ENCODE data around the gene ARHGEF39.

ARHGEF39 gene
- total RNA-seq, result 0.25 to 7.4 (median 1.7) reads per million in 17 experiments

- peak; percentile 85 to 93 (median 88) for DNase-seq
Measured at GRCh38 chr9:35664531-35665470, at the start of gene ARHGEF39. Gene ARHGEF39 (minus strand): TSS chr9:35665195. CDS start chr9:35665169, 26 bp downstream.

DNA sequence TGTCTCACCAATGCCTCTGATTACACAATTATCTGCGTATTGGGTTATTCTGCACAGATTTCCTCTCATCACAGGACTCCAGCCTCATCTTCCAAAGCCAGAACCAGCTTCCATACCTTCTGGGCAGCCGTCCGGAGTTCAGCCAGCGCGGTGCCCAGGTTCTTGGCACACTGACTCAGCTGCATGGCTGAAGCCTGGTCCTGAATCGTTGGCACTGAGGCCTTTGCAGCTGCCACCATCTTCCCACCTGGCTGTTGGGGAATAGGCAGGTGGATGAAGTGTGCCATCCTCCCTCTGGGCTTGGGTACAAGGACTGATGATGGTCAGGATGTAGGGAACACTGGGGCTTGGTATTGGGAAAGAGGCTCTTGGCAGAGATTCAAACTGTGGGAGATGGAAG, 49.1 kb upstream of the ARHGEF39 start:
- DNase-seq, result no peak

GRCh38 chr9:35713578-35713977, 48.6 kb upstream of the ARHGEF39 start:
- DNase-seq, result no peak

DNA sequence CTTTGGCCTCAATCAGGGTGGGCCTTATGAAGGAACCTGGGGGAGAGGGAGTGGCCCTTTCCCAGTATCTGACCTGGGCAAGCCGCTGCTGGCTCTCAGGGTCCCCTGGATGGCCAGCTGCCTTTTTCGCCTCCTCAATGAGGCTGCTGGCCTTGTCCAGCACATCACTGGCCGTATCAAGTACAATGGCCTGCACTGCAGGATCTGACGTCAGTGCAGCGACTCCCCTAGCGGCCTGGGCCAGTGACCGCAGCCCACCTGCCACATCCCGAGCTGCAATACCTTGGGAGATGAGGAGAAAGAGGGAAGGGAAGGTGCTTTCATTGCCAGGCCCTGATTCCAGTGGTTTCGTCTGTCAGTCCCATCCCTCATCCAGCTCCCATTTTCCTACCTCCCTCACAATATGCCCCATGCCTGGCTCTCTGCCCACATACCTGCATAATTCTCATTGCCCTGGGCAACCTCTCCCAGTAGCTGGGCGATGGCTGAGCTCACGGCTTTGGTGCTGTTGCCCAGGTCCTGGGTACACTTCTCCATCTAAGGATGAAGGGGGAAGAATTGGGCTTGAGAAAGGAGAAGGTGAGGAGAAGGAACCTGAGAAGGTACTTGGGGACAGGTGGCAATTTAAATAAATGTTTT, 47.9 kb upstream of the ARHGEF39 start:
- DNase-seq, result no peak

DNA sequence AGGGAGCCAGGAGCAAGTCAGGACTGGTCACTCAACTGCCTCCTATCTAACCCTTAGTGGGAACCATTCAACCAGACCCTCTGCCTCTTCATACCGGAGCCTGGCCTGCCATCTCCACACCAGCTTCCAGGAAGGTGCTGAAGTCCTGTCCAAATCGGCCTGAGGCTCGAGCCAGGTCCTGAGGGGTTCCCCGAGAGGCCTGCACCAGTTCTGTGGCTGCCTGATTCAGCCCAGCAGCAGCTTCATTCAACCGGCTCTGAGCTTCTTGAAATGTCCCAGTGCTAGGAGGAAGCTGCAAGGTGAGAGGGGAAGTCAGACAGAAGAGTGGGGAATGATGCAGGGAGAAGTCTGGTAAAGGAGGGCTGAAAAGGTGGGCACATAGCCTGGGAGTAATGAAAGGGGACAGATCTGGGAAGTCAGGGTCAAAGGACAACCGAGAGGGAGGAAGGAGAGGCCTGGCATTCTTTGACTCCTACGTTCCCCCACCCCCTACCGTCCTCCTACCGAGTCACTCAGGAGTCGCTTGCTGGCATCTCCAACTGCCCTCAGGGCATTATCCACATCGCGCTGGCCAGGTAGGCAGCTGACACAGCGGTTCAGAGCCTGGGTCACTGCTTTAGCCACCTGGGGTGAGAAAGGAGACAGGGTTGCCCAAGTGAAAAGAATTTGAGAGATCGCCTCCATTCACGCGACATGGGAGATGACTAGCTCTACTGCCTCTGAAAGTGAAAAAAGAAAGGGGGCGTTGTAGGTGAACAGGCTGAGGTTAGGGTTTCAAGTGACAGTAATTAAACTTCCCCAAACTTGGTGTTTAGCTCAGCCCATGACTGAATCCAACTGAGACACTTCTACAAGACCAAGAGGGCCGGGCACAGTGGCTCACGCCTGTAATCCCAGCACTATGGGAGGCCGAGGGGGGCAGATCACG, 46.8 kb upstream of the ARHGEF39 start:
- DNase-seq, result no peak

DNA sequence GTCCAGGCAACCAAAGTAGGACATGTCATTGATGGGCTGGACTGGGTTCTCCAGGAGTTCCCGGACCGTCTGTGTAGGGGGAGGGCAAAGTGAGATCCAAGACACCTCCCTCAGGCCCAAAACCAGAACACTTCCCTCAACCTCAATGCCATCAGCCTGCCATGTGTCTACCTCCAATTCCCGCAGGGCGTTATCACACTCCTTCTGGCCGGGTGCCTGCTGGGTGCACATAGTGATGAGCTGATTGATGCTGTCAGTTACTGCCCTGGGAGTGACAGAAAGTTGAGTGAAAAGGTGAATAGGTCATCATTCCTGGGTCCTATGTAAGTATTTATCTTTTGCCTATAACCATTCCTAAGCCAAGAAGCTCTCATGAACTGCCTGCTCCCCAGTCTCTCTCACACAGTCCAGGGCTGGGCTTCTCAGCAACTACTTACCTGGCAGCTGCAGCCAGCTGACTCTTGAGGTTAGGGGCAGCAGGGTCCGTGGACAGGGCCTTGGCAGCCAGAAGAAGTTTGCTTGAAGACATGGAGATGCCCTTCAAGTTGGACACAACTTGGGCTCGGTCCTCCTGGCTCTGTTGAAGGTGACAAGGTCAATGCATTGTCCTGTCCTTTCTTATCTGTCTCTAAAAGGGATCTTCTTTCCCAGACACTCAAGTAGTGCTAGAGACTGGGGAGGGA, 46.0 kb upstream of the ARHGEF39 start:
- no peak for DNase-seq

GRCh38 chr9:35708146-35708545, 43.2 kb upstream of the ARHGEF39 start:
- DNase-seq, result no peak

GRCh38 chr9:35706951-35707350, 42.0 kb upstream of the ARHGEF39 start:
- DNase-seq, result no peak

GRCh38 chr9:35705836-35706430, 40.9 kb upstream of the ARHGEF39 start:
- DNase-seq, result no peak

- peak in 1 of 4 experiments; percentile 20 for DNase-seq
Measured at GRCh38 chr9:35705372-35705771, 40.4 kb upstream of the ARHGEF39 start.

- DNase-seq, result no peak
Measured at GRCh38 chr9:35703906-35704672, 39.1 kb upstream of the ARHGEF39 start.

GRCh38 chr9:35702696-35703095, 37.7 kb upstream of the ARHGEF39 start:
- DNase-seq, result peak in 3 of 4 experiments; percentile 24 to 54 (median 46)

GRCh38 chr9:35700942-35701341, 35.9 kb upstream of the ARHGEF39 start:
- DNase-seq, result no peak

- DNase-seq, result no peak
Measured at GRCh38 chr9:35700031-35700430, 35.0 kb upstream of the ARHGEF39 start.

DNA sequence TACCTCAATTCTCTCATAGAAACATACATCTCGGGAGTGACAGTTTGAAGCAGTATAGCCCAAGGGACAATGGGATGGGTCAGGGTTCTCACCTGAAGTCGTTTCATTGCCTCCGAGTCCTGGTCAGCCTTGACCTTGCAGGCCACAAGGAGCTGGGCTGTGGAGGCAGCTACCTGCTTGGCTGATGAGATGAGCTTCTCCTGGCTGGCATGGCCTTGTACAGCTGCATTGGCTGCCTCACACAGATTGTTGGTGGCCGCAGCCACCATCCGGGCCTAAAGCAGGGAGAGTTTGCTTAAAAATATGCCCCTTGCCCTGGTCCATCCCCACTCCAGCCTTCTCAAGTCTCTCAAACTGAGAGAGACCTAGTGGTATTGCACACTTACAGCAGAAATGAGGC, 33.2 kb upstream of the ARHGEF39 start:
- no peak for DNase-seq

DNA sequence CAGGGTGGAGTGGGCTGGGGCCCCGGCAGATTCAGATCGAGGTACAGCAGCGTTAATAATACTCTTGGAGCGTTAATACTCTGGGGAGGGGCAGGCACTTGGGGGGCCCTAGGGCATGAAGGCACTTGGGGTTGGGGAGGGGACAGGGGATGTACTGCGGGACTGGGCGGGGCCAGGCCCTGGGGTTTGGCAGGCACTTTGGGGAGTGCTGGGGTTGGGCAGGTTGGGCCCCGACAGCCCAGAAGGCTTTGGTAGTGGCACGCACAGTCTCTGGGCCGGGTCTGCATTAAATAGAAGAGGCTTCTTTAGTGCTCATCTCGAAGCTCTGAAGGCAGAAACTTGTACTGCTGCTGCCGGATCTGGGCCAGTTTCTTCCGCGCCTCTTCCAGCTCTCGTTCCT, 32.5 kb upstream of the ARHGEF39 start:
- DNase-seq, result no peak

DNA sequence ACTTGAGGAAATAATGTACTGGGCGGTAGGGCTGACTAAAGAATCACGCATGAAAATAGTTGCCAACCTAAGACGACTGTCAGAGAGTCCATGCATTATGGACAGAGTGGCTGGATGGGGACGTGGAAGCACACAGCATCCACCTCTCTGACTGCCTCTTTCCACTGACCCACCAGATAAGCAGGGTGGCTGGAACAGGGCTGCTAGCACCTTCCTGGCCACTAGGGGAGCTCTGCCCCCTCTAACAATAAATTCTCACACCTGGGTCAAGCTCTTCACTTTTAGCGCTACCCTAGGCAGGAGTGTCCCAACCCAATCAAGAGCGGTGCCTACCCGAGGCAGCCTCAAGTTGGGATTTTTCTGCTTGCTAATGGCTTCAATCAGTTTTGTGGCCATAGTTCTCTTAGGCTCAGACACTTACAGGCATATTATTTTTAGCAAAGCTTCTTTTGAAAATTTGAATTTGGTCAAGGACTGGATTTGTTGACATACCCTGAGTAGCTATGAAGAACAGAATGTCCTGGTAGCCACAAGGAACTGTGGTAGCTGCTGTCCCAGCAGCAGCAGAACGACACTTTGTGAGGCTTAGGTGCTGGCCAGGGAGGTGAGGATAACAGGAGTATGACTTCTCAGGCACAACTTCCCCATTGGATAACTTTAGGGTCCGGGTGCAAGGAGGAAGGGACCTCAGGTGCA, 31.7 kb upstream of the ARHGEF39 start:
- DNase-seq, result peak; percentile 25 to 67 (median 52)

DNA sequence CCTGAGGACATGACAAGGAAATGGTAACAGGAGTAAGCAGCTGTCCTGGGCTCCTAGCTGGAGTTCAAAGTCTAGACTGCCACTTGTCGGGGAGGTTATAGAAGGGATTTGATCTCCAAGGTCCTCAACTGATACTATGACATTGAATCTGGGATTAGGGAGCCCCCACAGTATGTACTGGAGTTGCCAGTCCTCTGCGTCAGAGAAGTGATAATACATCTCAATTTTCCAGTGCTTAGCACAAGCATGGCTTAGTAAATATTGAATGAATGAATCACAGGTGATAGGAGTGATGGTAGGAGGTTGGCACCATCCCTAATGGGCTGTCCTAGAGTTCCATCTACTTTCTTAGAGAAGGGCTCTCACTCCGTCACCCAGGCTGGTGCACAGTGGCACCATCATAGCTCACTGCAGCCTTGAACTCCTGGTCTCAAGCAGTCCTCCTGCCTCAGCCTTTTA, 31.0 kb upstream of the ARHGEF39 start:
- DNase-seq, result no peak

- DNase-seq, result no peak
Measured at GRCh38 chr9:35691757-35692301, 26.8 kb upstream of the ARHGEF39 start.

DNA sequence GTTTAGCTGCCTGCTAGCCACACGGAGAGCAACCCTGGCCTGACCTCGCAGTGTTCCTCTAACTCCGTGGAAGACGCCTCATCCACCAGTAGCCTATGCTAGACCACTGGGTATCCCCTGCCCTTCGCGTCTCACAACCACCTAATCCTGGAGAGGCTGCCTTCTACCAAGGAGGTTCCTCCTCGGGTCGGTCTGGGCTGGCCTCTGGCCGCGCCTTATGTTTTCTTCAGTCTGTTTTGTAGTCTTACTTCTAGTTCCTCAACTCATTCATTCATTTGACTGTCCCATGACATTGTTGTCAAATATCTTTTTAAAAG, 26.3 kb upstream of the ARHGEF39 start:
- DNase-seq, result peak; percentile 53 to 72 (median 64)
